Stimulated activated effector memory CD8-positive, alpha-beta T cell treated with anti-CD3 and anti-CD28 coated beads, Interleukin-12 subunit alpha, Interleukin-12 subunit beta, amount 100 ng/mL, for 72 hours (primary cell): ENCODE data around the gene COQ4.

Experiments used
- ATAC-seq: fragments of 150-1000 bp; cut with Tn5 transposase; 2 replicates; pipeline ENCODE4 v1.10.0; 2021
- DNase-seq, 2 donors: peaks; one replicate each; pipeline ENCODE4 v3.0.0; 2021 to 2022; ENCODE audit warnings: low spot score in 2 of 2
- H3K27ac Mint-ChIP-seq: one replicate; pipeline ENCODE4 v1.8.0; 2022; ENCODE audit warnings: mild to moderate bottlenecking, mixed read lengths
- H3K36me3 Mint-ChIP-seq: one replicate; pipeline ENCODE4 v1.8.0; 2022; ENCODE audit warnings: mild to moderate bottlenecking, mixed read lengths
- H3K4me1 Mint-ChIP-seq: one replicate; pipeline ENCODE4 v1.8.0; 2022; ENCODE audit warnings: mixed read lengths
- H3K4me3 Mint-ChIP-seq: one replicate; pipeline ENCODE4 v1.8.0; 2022; ENCODE audit warnings: mild to moderate bottlenecking, mixed read lengths
- H3K9me3 Mint-ChIP-seq: one replicate; pipeline ENCODE4 v1.8.0; 2022; ENCODE audit warnings: mixed read lengths

The COQ4 gene

GRCh38 chr9:128293091-128293490 is 29.5 kb upstream of the COQ4 start:
- H3K9me3 Mint-ChIP-seq, result no peaks in the 10 kb centered on the region
- H3K4me3 Mint-ChIP-seq, result no peak overlapping the region

GRCh38 chr9:128294142-128294541 is 28.5 kb upstream of the COQ4 start:
- no peak for DNase-seq
- Mint-ChIP-seq H3K36me3 (peaks cover under 1% of the 10 kb centered on the region), H3K4me1 (no peaks in the 10 kb centered on the region), H3K9me3 (no peaks in the 10 kb centered on the region), H3K27ac (peak overlapping the region; percentile 43), H3K4me3 (no peak overlapping the region)
- ATAC-seq, result no peak

More at GRCh38 chr9:128293091-128293490, 29.5 kb upstream of the COQ4 start:
- H3K4me1 Mint-ChIP-seq, result no peaks in the 10 kb centered on the region
- ATAC-seq, result no peak
- H3K36me3 Mint-ChIP-seq, result peaks cover 10% of the 10 kb centered on the region
- no peak for DNase-seq
- H3K27ac Mint-ChIP-seq, result no peak overlapping the region

DNA sequence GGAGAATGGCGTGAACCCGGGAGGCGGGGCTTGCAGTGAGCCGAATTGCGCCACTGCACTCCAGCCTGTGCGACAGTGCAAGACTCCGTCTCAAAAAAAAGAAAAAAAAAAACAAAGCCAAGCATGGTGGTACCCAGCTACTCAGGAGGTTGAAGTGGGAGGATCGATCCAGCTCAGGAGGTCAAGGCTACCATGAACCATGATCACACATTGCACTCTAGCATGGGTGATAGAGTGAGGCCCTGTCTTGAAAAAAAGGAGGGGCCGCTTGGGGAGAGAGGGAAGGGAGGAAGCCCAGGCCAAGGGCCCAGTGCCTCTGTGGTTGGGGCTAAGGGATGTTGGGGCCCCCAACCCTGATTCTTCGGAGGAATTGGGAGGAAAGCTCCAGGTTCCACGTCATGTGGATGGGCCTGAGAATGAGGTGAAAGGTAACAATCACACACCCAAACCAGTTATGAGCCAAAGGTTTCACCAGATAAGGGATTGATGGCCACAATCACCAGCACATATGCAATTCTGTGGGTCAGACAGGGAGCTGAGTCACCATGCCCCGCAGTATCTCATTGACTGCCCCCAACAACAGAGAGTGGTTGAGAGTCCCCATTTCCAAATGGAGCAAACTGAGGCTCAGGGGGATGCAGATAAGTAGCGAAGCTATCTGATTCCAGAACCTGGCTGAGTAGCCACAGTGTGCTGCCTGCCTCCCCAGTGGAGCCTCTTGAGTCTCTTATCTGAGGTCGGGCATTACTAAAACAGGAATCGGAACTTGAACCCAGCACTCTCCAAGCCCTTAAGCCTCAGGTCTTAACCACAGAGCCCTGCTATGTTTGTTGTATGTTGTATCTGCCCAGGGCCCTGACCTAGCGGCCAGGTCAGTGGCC is 26.1 kb upstream of the COQ4 start:
- ATAC-seq (no peak), DNase-seq (no peak)
- Mint-ChIP-seq H3K36me3 (no peaks in the 10 kb centered on the region), H3K4me3 (no peak overlapping the region), H3K27ac (no peak overlapping the region), H3K4me1 (no peaks in the 10 kb centered on the region), H3K9me3 (no peaks in the 10 kb centered on the region)

DNA sequence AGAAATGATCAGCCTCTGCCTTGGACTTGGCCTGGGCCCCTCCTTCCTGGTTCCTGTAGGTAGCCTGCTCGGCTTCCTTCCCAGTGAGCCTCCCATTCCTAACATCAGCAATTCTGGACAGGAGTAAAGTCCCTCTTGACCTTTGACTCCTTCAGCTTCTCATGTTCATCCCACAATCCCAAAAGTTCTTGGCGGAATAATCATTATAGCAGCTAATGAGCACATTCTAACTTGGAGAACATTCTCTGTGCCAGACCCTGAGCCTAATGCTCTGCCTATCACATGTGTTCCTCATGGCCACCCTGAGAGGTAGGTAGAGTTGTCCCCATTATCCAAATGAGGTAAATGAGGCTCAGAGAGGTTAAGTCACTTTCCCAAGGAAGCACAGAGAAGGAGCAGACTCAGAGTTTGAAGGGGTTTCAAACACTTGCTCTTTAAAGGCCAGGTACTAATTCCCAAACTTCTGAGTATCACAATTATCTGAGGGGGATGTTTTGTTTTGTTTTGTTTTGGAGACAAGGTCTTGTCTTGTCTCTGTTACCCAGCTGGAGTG is 25.3 kb upstream of the COQ4 start:
- no peaks in the 10 kb centered on the region for H3K9me3 Mint-ChIP-seq
- DNase-seq, result no peak
- H3K27ac Mint-ChIP-seq, result no peak overlapping the region
- ATAC-seq, result no peak
- H3K4me3 Mint-ChIP-seq, result no peak overlapping the region
- H3K36me3 Mint-ChIP-seq, result no peaks in the 10 kb centered on the region
- H3K4me1 Mint-ChIP-seq, result no peaks in the 10 kb centered on the region

DNA sequence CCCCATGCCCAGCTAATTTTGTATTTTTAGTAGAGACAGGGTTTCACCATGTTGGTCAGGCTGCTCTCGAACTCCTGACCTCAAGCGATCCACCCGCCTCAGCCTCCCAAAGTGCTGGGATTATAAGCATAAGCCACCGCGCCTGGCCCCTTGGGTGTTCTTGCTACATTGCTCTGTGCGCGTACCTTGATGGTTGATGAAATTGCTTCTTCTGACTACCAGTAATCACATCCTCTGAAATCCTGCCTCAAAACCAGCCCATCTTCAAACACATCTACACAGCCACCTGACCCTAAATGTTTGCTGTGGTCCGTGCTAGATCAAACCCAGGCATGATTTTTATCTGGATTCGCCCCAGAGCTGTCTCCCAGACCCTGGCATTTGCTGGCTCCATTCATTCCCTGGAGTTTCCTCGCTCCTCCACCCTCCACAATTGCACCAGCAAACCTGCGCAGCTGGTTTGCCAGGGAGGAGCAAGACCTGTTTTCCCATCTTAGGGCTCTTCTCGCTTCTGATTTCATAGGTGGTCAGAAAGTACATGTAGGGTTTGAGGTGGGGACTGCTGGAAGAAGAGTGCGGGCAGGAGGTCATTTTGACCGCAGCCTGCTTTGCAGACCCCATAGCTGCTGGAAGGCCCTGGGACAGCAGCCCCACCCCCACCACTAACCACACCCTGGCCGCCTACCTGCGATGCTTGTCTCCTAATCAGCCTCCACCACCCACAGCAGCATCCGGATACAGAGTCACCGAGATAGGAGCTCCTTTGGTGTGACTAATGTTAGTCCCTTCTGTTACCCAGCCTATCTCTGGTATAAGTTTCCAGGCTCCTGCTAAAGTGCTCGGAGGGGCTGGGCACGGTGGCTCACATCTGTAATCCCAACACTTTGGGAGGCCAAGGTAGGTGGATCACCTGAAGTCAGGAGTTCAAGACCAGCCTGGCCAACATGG is 23.8 kb upstream of the COQ4 start:
- Mint-ChIP-seq H3K4me3 (no peak overlapping the region), H3K9me3 (no peaks in the 10 kb centered on the region), H3K36me3 (no peaks in the 10 kb centered on the region), H3K4me1 (no peaks in the 10 kb centered on the region), H3K27ac (no peak overlapping the region)
- ATAC-seq, result no peak
- DNase-seq, result no peak

GRCh38 chr9:128304136-128304970 is 18.3 kb upstream of the COQ4 start:
- peak overlapping the region; percentile 90 for H3K27ac Mint-ChIP-seq
- peaks cover 19% of the 10 kb centered on the region for H3K36me3 Mint-ChIP-seq
- H3K4me1 Mint-ChIP-seq, result peaks cover 7% of the 10 kb centered on the region
- ATAC-seq (no peak), DNase-seq (no peak)
- no peaks in the 10 kb centered on the region for H3K9me3 Mint-ChIP-seq
- H3K4me3 Mint-ChIP-seq, result no peak overlapping the region

- Mint-ChIP-seq H3K27ac (peak overlapping the region; percentile 1), H3K4me1 (peaks cover 7% of the 10 kb centered on the region), H3K4me3 (no peak overlapping the region), H3K9me3 (no peaks in the 10 kb centered on the region), H3K36me3 (peaks cover 25% of the 10 kb centered on the region)
- ATAC-seq, result no peak
- DNase-seq, result no peak
Measured at GRCh38 chr9:128304971-128305288, 17.7 kb upstream of the COQ4 start.

DNA sequence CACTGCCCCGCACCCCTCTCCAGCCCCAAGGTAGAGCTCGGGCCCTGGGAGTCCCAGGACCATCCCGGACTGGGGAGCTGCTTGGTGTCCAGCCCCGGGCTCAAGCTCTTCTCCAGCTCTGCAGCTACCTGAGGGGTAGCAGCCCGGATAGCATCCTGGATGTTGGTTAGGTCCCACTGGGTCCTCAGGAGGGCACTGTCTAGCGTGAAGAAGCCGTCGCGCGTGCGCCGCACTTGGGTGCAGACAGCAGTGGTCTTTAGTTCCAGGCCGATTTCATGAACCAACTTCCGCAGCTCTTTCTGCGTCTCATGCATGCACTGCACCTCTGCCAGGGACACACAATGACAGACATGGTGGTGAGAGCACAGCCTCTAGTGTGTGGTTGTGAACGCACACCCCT is 13.1 kb upstream of the COQ4 start:
- Mint-ChIP-seq H3K4me1 (peaks cover under 1% of the 10 kb centered on the region), H3K9me3 (no peaks in the 10 kb centered on the region), H3K27ac (no peak overlapping the region), H3K36me3 (peaks cover 71% of the 10 kb centered on the region), H3K4me3 (no peak overlapping the region)
- DNase-seq (no peak), ATAC-seq (no peak)

GRCh38 chr9:128310461-128310860 is 12.2 kb upstream of the COQ4 start:
- no peaks in the 10 kb centered on the region for H3K9me3 Mint-ChIP-seq
- no peaks in the 10 kb centered on the region for H3K4me1 Mint-ChIP-seq
- no peak for DNase-seq
- no peak overlapping the region for H3K27ac Mint-ChIP-seq
- ATAC-seq, result no peak
- no peak overlapping the region for H3K4me3 Mint-ChIP-seq
- H3K36me3 Mint-ChIP-seq, result peaks cover 71% of the 10 kb centered on the region

GRCh38 chr9:128314697-128315096 is 7.9 kb upstream of the COQ4 start:
- Mint-ChIP-seq H3K27ac (no peak overlapping the region), H3K9me3 (no peaks in the 10 kb centered on the region), H3K36me3 (peaks cover 75% of the 10 kb centered on the region), H3K4me3 (no peak overlapping the region), H3K4me1 (no peaks in the 10 kb centered on the region)
- ATAC-seq (no peak), DNase-seq (no peak)

- Mint-ChIP-seq H3K4me3 (no peak overlapping the region), H3K9me3 (no peaks in the 10 kb centered on the region), H3K27ac (no peak overlapping the region), H3K36me3 (peaks cover 69% of the 10 kb centered on the region), H3K4me1 (no peaks in the 10 kb centered on the region)
- no peak for DNase-seq
- no peak for ATAC-seq
Measured at GRCh38 chr9:128316421-128316820, 6.2 kb upstream of the COQ4 start.

- ATAC-seq, result no peak
- H3K4me1 Mint-ChIP-seq, result peaks cover 6% of the 10 kb centered on the region
- peak overlapping the region; percentile 51 for H3K27ac Mint-ChIP-seq
- DNase-seq, result no peak
- no peak overlapping the region for H3K4me3 Mint-ChIP-seq
- peaks cover 64% of the 10 kb centered on the region for H3K36me3 Mint-ChIP-seq
- H3K9me3 Mint-ChIP-seq, result no peaks in the 10 kb centered on the region
Measured at GRCh38 chr9:128317629-128318028, 5.0 kb upstream of the COQ4 start.

DNA sequence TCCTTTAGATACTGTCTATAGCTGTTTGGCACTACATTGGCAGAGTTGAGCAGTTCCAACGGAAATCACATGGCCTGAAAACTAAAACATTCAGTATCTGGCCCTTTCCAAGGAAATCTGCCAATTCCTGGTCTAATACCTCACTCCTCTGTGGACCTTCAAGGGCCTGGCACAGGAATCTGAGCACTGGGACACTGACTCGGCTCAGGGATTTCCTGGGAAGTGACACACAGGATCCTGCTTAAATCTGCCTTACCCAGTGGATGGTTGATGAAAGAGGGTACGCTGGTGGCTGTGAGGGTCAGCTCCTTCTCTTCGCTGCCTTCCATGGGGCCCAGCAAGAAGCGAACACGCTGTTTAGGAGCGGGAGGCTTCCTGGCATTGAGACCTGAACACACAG is 1.3 kb upstream of the COQ4 start:
- Mint-ChIP-seq H3K27ac (peak overlapping the region; percentile 96), H3K36me3 (peaks cover 62% of the 10 kb centered on the region), H3K4me1 (peaks cover 6% of the 10 kb centered on the region), H3K4me3 (peak overlapping the region; percentile 83), H3K9me3 (no peaks in the 10 kb centered on the region)
- ATAC-seq, result no peak
- DNase-seq, result no peak

DNA sequence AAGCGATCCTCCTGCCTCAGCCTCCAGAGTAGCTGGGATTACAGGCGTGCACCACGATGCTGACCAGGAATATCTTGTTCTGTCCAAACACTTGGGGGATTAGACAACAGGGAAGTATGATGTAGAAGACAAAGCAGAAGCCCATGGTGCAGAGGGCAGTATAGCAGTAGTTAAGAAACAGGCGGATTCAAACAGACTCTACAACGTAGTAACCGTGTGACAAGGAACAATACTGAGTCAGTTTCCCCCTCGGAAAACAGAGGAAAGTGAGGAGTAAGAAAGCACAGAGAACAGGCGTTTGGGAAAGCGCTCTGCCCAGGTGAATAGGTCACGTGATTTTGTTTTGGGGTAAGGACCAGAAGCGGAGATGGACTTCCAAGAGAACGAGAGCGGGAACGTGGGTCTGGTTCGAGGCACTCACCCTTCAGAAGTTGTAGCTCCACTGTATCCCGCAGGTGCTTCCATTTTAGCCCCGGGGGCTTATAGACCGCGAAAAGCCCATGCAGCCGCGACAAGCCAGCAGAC is 698 bp upstream of the COQ4 start:
- peak overlapping the region; percentile 96 for H3K27ac Mint-ChIP-seq
- peak overlapping the region; percentile 83 for H3K4me3 Mint-ChIP-seq
- peaks cover 6% of the 10 kb centered on the region for H3K4me1 Mint-ChIP-seq
- ATAC-seq (no peak), DNase-seq (no peak)
- peaks cover 65% of the 10 kb centered on the region for H3K36me3 Mint-ChIP-seq
- no peaks in the 10 kb centered on the region for H3K9me3 Mint-ChIP-seq
